Urinary bladder (tissue), 4 donors: ENCODE data around the gene TLX2. TPM values are rescaled to one million over a fixed set of nuclear protein-coding genes. Genes with fewer than 3 reads are reported as not detected.
A peak's percentile ranks its signal among the peaks of the same experiment; 100 is the strongest.

ENCODE experiments used
- DNase-seq: peaks from one replicate; pipeline ENCODE4 v3.0.0-alpha.2; 2015; ENCODE audit errors: extremely low spot score
- H3K27ac ChIP-seq: one replicate; pipeline ENCODE4 v1.5.1; 2013; ENCODE audit warnings: low read depth, mild to moderate bottlenecking, moderate library complexity
- H3K36me3 ChIP-seq: one replicate; pipeline ENCODE4 v1.6.1; 2013; ENCODE audit warnings: mild to moderate bottlenecking, moderate library complexity; ENCODE audit not compliant: insufficient read depth
- H3K4me1 ChIP-seq: one replicate; pipeline ENCODE4 v1.6.1; 2013; ENCODE audit warnings: mild to moderate bottlenecking, moderate library complexity; ENCODE audit not compliant: insufficient read depth
- H3K4me3 ChIP-seq: one replicate; pipeline ENCODE4 v1.5.1; 2013; ENCODE audit warnings: low read depth, low read length
- WGBS: extraction: QIAGEN DNeasy Blood & Tissue Kit; methylation state at CpG from one replicate; pipeline ENCODE4 v1.1.7; 2013; 5-methylcytosine and 5-hydroxymethylcytosine counted together
- polyA plus RNA-seq: library from polyadenylated mRNA; stranded (reverse); fragments of 200-250 nt; gene quantifications from one replicate; pipeline ENCODE4 v1.2.3, GENCODE V29; 2013
- total RNA-seq: library from RNA; depleted of rRNA; stranded (reverse); fragments of >200 nt; gene quantifications from one replicate; pipeline ENCODE4 v1.2.3, GENCODE V29; 2014
- donor health status: healthy with polysubstance abuse.
- donor health status: healthy.

Gene TLX2
- total and polyA plus RNA-seq, 2 donors: 0.51 to 0.63 TPM

DNA sequence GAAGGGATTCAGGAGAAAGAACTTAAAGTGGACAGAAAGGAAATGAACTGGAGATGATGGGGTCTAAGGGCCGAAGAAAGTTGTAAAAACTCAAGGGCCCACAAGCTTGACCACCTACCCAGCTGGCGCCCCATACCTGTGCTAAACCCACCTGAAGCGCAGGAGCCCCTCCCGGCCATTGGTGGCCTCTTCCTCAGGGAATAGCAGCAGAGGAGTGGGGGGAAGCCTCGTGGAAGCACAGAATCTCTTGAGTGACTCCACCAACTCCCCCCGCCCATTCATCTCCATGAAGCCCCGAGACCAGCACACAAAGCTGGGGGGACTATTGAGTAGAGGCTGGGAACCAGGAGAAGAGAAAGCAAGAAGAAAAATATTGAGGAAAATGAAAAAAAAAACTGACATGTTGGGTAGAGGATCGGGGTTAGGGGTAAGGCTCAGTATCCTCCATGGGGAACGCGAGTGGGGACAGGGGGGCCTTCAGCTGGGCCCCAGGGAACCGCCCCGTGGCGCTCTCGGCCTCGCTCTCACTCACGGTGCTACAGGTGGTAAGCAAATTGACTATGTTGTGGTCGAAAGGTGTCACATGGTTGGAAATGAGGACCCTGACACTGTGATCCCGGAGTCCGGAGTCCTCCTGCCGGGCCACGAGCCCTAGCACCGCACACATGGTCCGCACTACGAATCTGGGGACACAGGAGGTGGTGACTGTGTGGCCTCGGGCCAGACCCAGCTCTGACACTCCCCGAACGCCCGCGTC, 14.5 kb downstream of the TLX2 start:
- H3K4me1 ChIP-seq: no peaks in the 10 kb centered on the region
- peak overlapping the region; percentile 81 for H3K27ac ChIP-seq
- WGBS: 16% methylated on average over 29 of the region's 29 CpGs
- no peaks in the 10 kb centered on the region for H3K36me3 ChIP-seq
- peak overlapping the region; percentile 88 for H3K4me3 ChIP-seq
- no peak for DNase-seq

GRCh38 chr2:74529357-74530238, 15.3 kb downstream of the TLX2 start, which contains the start of the genes AUP1 and HTRA2:
AUP1 (minus strand) TSS chr2:74529706; CDS start chr2:74529629, 77 bp downstream.
HTRA2 (plus strand) TSS chr2:74529933; CDS start chr2:74530007, 74 bp downstream.
- Histone ChIP-seq H3K4me3 (peak within 1 kb of the TSS; percentile 88), H3K4me1 (no peaks in the 10 kb centered on the region), H3K27ac (peak within 1 kb of the TSS; percentile 81), H3K36me3 (no peaks in the 10 kb centered on the region)
- WGBS: under 1% methylated on average over 87 of the region's 87 CpGs
- peak; percentile 98 for DNase-seq

- no peak for DNase-seq
- WGBS: 1% methylated on average over 54 of the region's 54 CpGs
- no peaks in the 10 kb centered on the region for H3K36me3 ChIP-seq
- peak overlapping the region; percentile 88 for H3K4me3 ChIP-seq
- no peaks in the 10 kb centered on the region for H3K4me1 ChIP-seq
- peak overlapping the region; percentile 46 for H3K27ac ChIP-seq
Observed at GRCh38 chr2:74530239-74531187, 16.3 kb downstream of the TLX2 start.

DNA sequence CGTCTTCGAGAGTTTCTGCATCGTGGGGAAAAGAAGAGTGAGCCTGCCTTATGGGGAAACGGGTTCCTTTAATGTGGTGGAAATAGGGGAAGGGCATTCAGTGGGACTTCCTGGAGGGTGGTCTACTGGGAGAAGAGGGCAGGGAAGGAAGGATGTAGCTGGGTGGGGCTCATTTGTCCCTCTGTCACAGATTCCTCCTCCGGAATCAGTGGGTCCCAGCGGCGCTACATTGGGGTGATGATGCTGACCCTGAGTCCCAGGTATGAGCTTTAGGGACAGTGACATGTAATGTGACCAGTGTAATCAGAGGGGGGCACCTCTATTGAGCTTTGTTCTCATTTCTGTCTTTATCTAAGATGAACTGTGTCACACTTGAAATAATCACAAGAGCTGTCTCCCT, 17.4 kb downstream of the TLX2 start:
- DNase-seq: no peak
- no peak overlapping the region for H3K4me3 ChIP-seq
- no peaks in the 10 kb centered on the region for H3K4me1 ChIP-seq
- WGBS: 82% methylated on average over 7 of the region's 7 CpGs
- no peak overlapping the region for H3K27ac ChIP-seq
- H3K36me3 ChIP-seq: no peaks in the 10 kb centered on the region

- H3K27ac ChIP-seq: no peak overlapping the region
- H3K4me3 ChIP-seq: no peak overlapping the region
- no peaks in the 10 kb centered on the region for H3K4me1 ChIP-seq
- no peak for DNase-seq
- H3K36me3 ChIP-seq: no peaks in the 10 kb centered on the region
Observed at GRCh38 chr2:74532222-74532621, 18.0 kb downstream of the TLX2 start.

DNA sequence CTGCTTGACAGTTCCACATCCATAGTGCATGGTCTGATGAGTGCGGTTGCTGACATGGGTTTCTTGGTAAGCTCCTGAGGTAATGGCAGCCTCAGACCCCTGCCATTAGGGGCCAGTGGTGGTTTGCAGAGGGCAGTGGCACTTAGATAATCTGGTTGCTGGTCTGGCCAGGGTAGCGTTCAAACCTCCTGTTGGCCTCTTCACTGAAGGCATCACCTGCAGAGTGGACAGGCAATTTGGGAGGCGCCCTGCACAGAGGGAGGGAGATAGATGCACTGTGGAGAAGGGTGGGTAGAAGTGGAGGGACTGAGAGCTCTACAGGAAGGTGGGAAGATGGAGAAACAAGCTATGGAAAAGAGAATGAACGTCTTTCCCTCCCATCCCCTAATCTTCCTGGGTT, 19.2 kb downstream of the TLX2 start:
- no peaks in the 10 kb centered on the region for H3K4me1 ChIP-seq

DNA sequence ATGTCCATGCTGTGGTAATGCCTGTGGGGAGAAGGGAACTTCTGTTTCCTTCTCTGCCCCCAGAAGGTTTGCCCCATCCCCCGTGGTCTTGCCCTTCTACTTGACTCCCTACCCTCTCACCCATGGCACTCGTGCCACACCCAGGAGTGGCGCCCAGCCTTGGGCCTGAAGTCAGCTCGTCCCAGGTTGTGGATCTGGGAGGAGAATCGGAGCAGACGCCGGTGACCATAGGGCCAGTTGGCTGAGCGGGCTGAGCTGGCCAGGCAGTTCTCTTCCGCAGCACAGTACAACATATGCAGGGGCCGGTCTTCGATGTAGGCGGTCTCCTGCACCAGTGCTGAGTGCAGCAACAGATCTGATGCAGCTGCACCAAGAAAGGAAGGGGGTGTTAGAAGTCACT, 20.2 kb downstream of the TLX2 start:
- WGBS: 77% methylated on average over 12 of the region's 12 CpGs

More for the DNA sequence above, 19.2 kb downstream of the TLX2 start:
- no peaks in the 10 kb centered on the region for H3K36me3 ChIP-seq
- H3K4me3 ChIP-seq: no peak overlapping the region
- WGBS: 77% methylated on average over 4 of the region's 4 CpGs
- no peak overlapping the region for H3K27ac ChIP-seq
- no peak for DNase-seq

GRCh38 chr2:74535440-74535965, 21.3 kb downstream of the TLX2 start:
- Histone ChIP-seq H3K4me3 (no peak overlapping the region), H3K27ac (no peak overlapping the region), H3K4me1 (no peaks in the 10 kb centered on the region), H3K36me3 (no peaks in the 10 kb centered on the region)
- DNase-seq: no peak
- 91% methylated on average over 10 of the region's 10 CpGs for WGBS

More for the DNA sequence above, 20.2 kb downstream of the TLX2 start:
- H3K27ac ChIP-seq: no peak overlapping the region
- H3K36me3 ChIP-seq: no peaks in the 10 kb centered on the region
- no peak for DNase-seq
- H3K4me1 ChIP-seq: no peaks in the 10 kb centered on the region
- H3K4me3 ChIP-seq: no peak overlapping the region

DNA sequence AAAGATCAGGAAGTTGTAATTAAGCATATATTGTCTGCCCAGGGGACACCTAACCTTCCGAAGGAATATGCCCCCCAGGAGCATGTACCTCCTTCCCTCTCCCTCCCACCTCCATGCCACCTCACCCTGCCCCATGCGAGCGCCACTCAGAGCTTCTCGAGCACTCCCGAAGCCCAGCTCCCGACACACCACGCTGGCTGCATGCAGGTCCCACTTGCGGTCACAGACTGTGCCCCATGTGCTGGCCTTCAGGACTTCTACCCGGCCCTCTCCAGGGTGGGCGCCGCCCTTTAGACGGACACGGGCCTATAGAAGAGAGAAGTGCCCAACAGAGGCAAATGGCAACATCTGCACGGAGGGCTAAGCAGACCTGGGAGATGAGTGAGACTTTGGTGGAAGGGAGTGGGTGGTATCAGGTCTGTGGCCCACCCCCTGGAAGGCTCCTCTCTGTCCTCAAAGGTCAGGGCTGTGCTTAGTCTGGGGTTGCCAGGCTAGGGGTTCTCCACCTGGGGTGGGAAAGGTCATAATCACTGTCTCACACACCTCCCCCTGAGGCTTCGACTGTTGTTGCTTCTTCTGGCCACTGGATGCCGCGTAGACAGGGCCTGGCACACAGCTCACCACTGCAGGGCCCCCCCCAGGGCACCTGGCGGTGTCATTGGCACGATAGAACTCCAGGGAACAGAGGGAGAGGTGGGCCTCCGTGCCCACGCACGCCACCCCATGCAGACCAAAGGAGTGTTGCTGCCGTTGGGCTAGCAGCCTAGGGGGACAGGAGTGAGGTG, 22.1 kb downstream of the TLX2 start:
- Histone ChIP-seq H3K27ac (no peak overlapping the region), H3K4me3 (no peak overlapping the region), H3K36me3 (no peaks in the 10 kb centered on the region), H3K4me1 (no peaks in the 10 kb centered on the region)
- 88% methylated on average over 23 of the region's 23 CpGs for WGBS
- no peak for DNase-seq

DNA sequence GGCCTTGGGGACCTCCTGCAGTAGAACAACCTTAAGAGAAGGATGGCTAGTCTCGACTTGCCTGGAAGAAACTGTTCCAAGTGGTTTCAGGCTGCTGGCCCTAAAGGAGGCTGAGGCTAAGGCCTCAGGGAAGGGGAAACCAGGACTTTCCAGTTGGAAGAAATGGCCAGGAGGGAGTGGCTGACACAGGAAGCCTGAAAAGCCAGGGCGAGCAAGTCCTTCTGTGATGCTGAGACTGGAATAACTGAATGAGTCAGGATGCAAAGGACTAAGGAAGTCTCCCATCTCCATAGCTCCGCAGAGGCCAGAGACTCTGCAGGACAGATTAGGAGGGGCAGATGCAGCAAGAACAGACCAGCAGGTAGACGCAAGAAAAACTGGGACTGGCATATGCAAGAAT, 22.9 kb downstream of the TLX2 start:
- WGBS: 62% methylated on average over 4 of the region's 4 CpGs
- H3K4me3 ChIP-seq: no peak overlapping the region
- H3K27ac ChIP-seq: no peak overlapping the region
- no peaks in the 10 kb centered on the region for H3K4me1 ChIP-seq
- DNase-seq: no peak
- no peaks in the 10 kb centered on the region for H3K36me3 ChIP-seq

- H3K36me3 ChIP-seq: no peaks in the 10 kb centered on the region
- H3K4me3 ChIP-seq: no peak overlapping the region
- H3K4me1 ChIP-seq: no peaks in the 10 kb centered on the region
- DNase-seq: no peak
- WGBS: 77% methylated on average over 7 of the region's 7 CpGs
- no peak overlapping the region for H3K27ac ChIP-seq
Observed at GRCh38 chr2:74538881-74539339, 24.7 kb downstream of the TLX2 start.

GRCh38 chr2:74540291-74540690, 26.0 kb downstream of the TLX2 start:
- H3K4me1 ChIP-seq: no peaks in the 10 kb centered on the region
- no peaks in the 10 kb centered on the region for H3K36me3 ChIP-seq
- H3K27ac ChIP-seq: no peak overlapping the region
- no peak for DNase-seq
- 60% methylated on average over 5 of the region's 5 CpGs for WGBS
- no peak overlapping the region for H3K4me3 ChIP-seq
